Left ventricle myocardium inferior (tissue), 1 donor: ENCODE measurements around the gene IQSEC1. TPM values are rescaled to one million over a fixed set of nuclear protein-coding genes. Genes with fewer than 3 reads are reported as not detected.

ENCODE experiments used
- DNase-seq: peaks from one replicate; pipeline ENCODE4 v3.0.0-alpha.2; 2020
- H3K27ac ChIP-seq: fragments of 200-600 bp; replicated peaks from 2 replicates; pipeline ENCODE4 v1.8.0; 2021
- H3K27me3 ChIP-seq: fragments of 200-600 bp; 2 replicates; pipeline ENCODE4 v1.8.0; 2021; ENCODE audit warnings: low read depth
- H3K36me3 ChIP-seq: fragments of 200-600 bp; 2 replicates; pipeline ENCODE4 v1.8.0; 2021
- H3K4me1 ChIP-seq: fragments of 200-600 bp; 2 replicates; pipeline ENCODE4 v1.8.0; 2021
- H3K4me3 ChIP-seq: fragments of 200-600 bp; 2 replicates; pipeline ENCODE4 v1.8.0; 2021; ENCODE audit warnings: mild to moderate bottlenecking, moderate library complexity
- H3K9me3 ChIP-seq: fragments of 200-600 bp; replicated peaks from 2 replicates; pipeline ENCODE4 v1.8.0; 2021
- CTCF ChIP-seq: fragments of 200-600 bp; IDR thresholded peaks from 2 replicates; pipeline ENCODE4 v1.8.0; 2021; ENCODE audit warnings: antibody characterized with exemption, mild to moderate bottlenecking, borderline replicate concordance
- intact Hi-C: fragments of 100-400 bp; cut with micrococcal nuclease; formaldehyde crosslinking; loops from one replicate; pipeline ENCODE4 v1.11.0; 2022
- total RNA-seq: library from RNA; stranded (reverse); fragmentation: NEBNext Ultra II Directional; extraction: Animal tissue kit (Norgen Biotek cat#: 25700); gene quantifications from one replicate; pipeline ENCODE4 v1.2.1, GENCODE V29; 2021
- donor health status: DM: no; HTN: yes; CAD: no; lungs with severe emphysema.

The IQSEC1 gene
- total RNA-seq, 1 donor from 2014 or later = 78.6 TPM

DNA sequence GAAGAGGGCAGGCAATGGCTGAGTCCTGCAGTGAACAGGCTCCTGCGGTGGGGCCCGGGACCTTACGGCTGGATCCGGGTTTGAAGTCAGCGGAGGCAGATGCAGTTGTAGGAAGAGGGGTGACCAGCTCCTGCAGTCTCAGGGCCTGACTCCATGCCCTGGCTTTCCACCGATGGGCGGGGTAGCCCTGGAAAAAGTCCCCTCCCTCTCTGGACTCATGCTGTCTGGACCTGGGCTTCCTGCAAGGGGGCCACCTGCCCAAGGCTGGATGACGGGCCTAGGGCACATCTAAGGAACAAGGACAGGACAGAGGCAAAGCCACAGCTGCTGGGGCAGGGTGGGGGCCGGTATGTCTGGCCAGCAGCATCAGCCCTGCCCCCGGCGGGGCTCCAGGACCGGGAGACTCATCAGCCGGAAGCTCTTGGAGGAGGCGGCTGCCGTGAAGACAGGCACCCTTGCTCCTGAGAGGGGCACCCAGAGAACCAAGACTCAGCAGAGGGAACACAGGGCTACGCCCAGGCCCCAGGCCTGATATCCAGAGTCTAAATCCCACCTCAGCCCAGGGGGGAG is 12.8 kb downstream of the IQSEC1 start:
- Histone ChIP-seq H3K4me1 (no peaks in the 10 kb centered on the region), H3K4me3 (no peak overlapping the region), H3K27me3 (no peaks in the 10 kb centered on the region), H3K36me3 (no peaks in the 10 kb centered on the region), H3K27ac (no peak overlapping the region), H3K9me3 (no peaks in the 10 kb centered on the region)
- no peak for DNase-seq
- TF ChIP-seq CTCF = no peak
- intact Hi-C loops = no loop called here

DNA sequence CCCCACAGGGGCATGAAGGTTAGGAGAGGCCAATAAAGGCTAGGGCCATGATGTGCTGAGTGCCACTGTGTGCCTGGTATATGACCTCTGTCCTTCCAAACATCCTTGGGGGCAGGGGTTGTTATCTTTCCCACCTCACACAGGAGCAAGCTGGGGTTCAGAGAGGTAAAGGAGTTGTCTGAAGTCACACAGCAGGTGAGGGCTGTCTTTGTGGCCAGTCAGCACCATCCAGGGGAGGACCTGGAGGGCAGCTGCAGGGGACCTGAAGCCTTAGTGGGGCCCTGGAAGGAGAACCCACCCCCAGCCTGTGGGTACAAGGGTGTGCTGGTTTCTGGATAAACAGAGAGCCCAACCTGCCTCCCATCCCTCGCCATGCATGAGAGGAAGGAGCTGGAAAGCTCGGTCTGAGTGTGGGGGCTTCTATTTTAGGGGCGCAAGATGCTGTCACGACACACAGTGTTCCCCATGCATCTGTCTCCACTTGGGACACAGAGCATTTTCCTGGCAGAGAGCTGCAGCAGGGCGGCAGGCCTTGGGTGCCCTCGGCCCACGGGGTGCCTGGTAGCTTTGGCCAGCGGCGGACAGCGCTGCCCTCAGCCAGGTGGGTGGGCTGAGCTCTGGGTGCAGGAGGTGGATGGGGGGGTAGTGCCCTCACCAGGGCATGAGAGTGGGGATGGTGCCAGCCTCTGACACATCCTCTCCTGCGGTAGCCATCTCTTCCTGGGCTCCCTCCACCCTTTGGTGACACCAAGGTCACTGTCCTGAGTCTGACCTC is 14.7 kb downstream of the IQSEC1 start:
- Histone ChIP-seq H3K27ac (no peak overlapping the region), H3K9me3 (no peaks in the 10 kb centered on the region), H3K27me3 (no peaks in the 10 kb centered on the region), H3K4me3 (no peak overlapping the region), H3K4me1 (peaks cover 13% of the 10 kb centered on the region), H3K36me3 (no peaks in the 10 kb centered on the region)
- intact Hi-C loops = no loop called here
- TF ChIP-seq CTCF = no peak
- DNase-seq = no peak

DNA sequence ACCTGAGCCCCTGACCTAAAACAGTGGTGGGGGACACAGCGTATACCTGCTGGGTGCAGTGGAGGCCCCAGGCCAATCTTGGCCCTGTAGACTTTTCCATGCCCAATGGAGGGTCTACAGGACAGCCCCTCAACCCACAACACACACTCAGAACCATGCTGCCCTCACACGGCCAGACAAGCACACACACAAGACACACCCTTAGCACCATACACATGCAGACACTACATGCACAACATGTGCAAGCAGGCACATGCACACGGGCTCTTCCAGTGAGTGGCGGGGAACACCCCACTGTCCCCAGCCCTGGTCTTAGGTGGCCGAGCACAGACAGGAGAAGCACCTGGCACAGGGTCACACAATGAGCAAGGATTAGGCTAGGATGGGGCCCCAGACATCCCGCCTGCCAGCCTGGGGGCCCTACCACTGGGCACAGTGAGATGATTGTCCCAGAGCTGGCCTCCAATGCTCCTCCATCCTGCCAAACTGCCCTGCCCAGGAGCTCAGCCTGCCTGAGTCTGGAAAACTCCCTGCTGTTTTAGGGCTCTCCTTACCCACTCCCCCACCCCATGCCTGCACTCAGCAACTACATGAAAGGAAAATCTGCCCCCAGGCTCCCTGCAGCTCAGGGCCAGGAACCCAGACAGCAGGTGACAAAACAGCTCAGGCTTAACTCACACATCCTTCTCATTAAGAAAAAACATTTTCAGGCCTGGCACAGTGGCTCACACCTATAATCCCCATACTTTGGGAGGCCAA is 15.8 kb downstream of the IQSEC1 start:
- TF ChIP-seq CTCF = no peak
- intact Hi-C loops = no loop called here
- no peaks in the 10 kb centered on the region for H3K36me3 ChIP-seq

DNA sequence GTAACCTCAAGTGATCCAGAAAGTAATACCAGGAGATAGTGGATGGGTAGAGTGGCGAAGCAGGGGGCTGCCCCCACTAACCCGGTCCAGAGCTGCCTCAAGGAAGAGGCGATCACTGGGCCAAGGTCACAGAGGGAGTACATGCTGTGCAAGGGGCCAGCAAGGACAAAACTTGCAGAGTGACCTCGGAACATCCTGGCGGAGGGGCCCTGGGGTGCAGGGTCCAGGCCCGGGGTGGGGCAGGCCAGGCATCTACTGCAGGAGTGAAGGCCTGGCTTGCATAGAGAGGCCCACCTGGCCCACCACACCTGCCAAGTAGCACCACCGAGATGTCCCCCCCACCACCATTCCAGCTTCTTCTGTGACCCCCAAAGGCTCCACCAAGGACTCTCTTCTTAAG is 17.6 kb downstream of the IQSEC1 start:
- no peak for TF ChIP-seq CTCF
- no peak overlapping the region for H3K27ac ChIP-seq
- H3K4me3 ChIP-seq = no peak overlapping the region
- H3K27me3 ChIP-seq = no peaks in the 10 kb centered on the region
- no peaks in the 10 kb centered on the region for H3K36me3 ChIP-seq
- H3K9me3 ChIP-seq = no peaks in the 10 kb centered on the region
- peaks cover 22% of the 10 kb centered on the region for H3K4me1 ChIP-seq
- no peak for DNase-seq
- intact Hi-C loops = no loop called here

More for the DNA sequence above, 15.8 kb downstream of the IQSEC1 start:
- DNase-seq = no peak
- Histone ChIP-seq H3K9me3 (no peaks in the 10 kb centered on the region), H3K27me3 (no peaks in the 10 kb centered on the region), H3K27ac (no peak overlapping the region), H3K4me3 (no peak overlapping the region), H3K4me1 (peaks cover 17% of the 10 kb centered on the region)

GRCh38 chr3:13054341-13055285 is 18.6 kb downstream of the IQSEC1 start:
- H3K4me3 ChIP-seq = no peak overlapping the region
- H3K36me3 ChIP-seq = no peaks in the 10 kb centered on the region
- no peak for DNase-seq
- H3K9me3 ChIP-seq = no peaks in the 10 kb centered on the region
- H3K27ac ChIP-seq = no peak overlapping the region
- H3K27me3 ChIP-seq = no peaks in the 10 kb centered on the region
- intact Hi-C loops = no loop called here
- no peak for TF ChIP-seq CTCF
- H3K4me1 ChIP-seq = peaks cover 22% of the 10 kb centered on the region
